MM.1S (cell line): ENCODE measurements around the gene CDK6.

Source experiments
- DNase-seq: peaks from one replicate; pipeline ENCODE4 v3.0.0-alpha.2; 2015
- H2AFZ ChIP-seq: fragments of 300-600 bp; sonication (generic); 2 replicates; pipeline ENCODE4 v1.6.0; 2016; ENCODE audit warnings: antibody characterized with exemption, low read length
- H3F3A ChIP-seq: fragments of 300-600 bp; sonication (generic); 2 replicates; pipeline ENCODE4 v1.6.1; 2016; ENCODE audit warnings: mild to moderate bottlenecking, antibody characterized with exemption, low read length, moderate library complexity, mixed read lengths; ENCODE audit not compliant: insufficient read depth
- H3K27ac ChIP-seq: fragments of 300-600 bp; sonication (generic); 2 replicates; pipeline ENCODE4 v1.5.1; 2016; ENCODE audit warnings: mild to moderate bottlenecking, low read length
- H3K27me3 ChIP-seq: fragments of 300-600 bp; sonication (generic); replicated peaks from 2 replicates; pipeline ENCODE4 v1.6.0; 2016; ENCODE audit warnings: low read length; ENCODE audit not compliant: insufficient read depth
- H3K36me3 ChIP-seq: fragments of 300-600 bp; sonication (generic); replicated peaks from 2 replicates; pipeline ENCODE4 v1.6.1; 2016; ENCODE audit warnings: mild to moderate bottlenecking, low read length, mixed read lengths; ENCODE audit not compliant: insufficient read depth
- H3K4me1 ChIP-seq: fragments of 300-600 bp; sonication (generic); 2 replicates; pipeline ENCODE4 v1.6.1; 2016; ENCODE audit warnings: low read length, mixed read lengths
- H3K4me2 ChIP-seq: fragments of 300-600 bp; sonication (generic); 2 replicates; pipeline ENCODE4 v1.6.0; 2016; ENCODE audit warnings: low read depth, low read length
- H3K4me3 ChIP-seq: fragments of 300-600 bp; sonication (generic); 2 replicates; pipeline ENCODE4 v1.5.1; 2016; ENCODE audit warnings: low read length, mixed read lengths
- H3K79me2 ChIP-seq: fragments of 300-600 bp; sonication (generic); 2 replicates; pipeline ENCODE4 v1.6.1; 2016; ENCODE audit warnings: mixed run types, low read length, mixed read lengths
- H3K9ac ChIP-seq: fragments of 300-600 bp; sonication (generic); 2 replicates; pipeline ENCODE4 v1.6.1; 2016; ENCODE audit warnings: low read length, mixed read lengths
- H3K9me2 ChIP-seq: fragments of 300-600 bp; sonication (generic); replicated peaks from 2 replicates; pipeline ENCODE4 v1.6.1; 2016; ENCODE audit warnings: mild to moderate bottlenecking, low read length, mixed read lengths; ENCODE audit not compliant: insufficient read depth
- H3K9me3 ChIP-seq: fragments of 300-600 bp; sonication (generic); replicated peaks from 2 replicates; pipeline ENCODE4 v1.6.1; 2016; ENCODE audit warnings: mild to moderate bottlenecking, low read length, mixed read lengths; ENCODE audit not compliant: insufficient read depth
- H4K20me1 ChIP-seq: fragments of 300-600 bp; sonication (generic); 2 replicates; pipeline ENCODE4 v1.6.1; 2016; ENCODE audit warnings: mild to moderate bottlenecking, low read length, moderate library complexity, mixed read lengths; ENCODE audit not compliant: insufficient read depth
- EZH2 ChIP-seq: fragments of 300-600 bp; sonication (generic); optimal IDR thresholded peaks from 2 replicates; pipeline ENCODE3; 2017; ENCODE audit warnings: low read depth, mild to moderate bottlenecking, antibody characterized with exemption, low read length, mixed read lengths
- EZH2phosphoT487 ChIP-seq: fragments of 300-600 bp; sonication (generic); IDR thresholded peaks from 2 replicates; pipeline ENCODE4 v1.6.1; 2018; ENCODE audit warnings: antibody characterized with exemption, low read length
- TF ChIP-seq, protein P1 (sequence below): fragments of 300-600 bp; sonication (generic); IDR thresholded peaks from 2 replicates; pipeline ENCODE4 v1.5.1; 2016; ENCODE audit warnings: antibody characterized with exemption, low read length, mixed read lengths

CDK6 gene

DNA sequence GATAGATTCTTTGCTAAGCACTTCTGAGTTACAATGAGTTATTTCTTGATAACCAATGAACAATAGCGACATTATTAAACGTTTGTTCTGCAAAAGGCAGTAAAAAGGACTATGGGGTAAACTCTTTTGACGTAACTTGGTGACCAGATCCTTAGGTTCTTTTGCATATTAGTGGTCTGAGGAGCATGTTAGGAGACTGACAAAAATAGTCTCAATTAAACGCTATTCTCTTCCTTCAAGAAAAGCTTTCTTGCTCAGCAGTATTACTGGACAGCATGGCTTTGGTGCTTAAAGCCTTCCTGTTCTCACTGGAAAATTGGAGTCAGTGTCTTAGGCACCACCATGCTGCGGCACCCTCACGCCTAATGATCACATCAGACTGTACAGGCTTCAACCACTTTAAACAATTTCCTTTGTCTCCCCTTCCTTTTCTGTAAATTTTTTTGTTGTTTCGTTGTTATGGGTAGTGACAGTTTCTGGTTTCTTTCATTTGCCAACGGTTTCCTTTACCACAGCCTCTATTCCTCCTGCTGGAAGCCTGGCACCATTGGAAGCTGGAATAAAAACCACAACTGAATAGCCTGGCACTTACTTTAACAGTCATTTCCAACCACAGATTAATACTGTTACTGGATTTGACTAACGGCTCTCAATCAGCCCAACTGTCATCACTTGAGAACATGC lies 197.0 kb downstream of the CDK6 start:
- TF ChIP-seq EZH2phosphoT487 (no peak), EZH2 (no peak)
- TF ChIP-seq, protein P1, sequence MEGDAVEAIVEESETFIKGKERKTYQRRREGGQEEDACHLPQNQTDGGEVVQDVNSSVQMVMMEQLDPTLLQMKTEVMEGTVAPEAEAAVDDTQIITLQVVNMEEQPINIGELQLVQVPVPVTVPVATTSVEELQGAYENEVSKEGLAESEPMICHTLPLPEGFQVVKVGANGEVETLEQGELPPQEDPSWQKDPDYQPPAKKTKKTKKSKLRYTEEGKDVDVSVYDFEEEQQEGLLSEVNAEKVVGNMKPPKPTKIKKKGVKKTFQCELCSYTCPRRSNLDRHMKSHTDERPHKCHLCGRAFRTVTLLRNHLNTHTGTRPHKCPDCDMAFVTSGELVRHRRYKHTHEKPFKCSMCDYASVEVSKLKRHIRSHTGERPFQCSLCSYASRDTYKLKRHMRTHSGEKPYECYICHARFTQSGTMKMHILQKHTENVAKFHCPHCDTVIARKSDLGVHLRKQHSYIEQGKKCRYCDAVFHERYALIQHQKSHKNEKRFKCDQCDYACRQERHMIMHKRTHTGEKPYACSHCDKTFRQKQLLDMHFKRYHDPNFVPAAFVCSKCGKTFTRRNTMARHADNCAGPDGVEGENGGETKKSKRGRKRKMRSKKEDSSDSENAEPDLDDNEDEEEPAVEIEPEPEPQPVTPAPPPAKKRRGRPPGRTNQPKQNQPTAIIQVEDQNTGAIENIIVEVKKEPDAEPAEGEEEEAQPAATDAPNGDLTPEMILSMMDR, result no peak
- no peak overlapping the region for H3K27ac ChIP-seq
- no peaks in the 10 kb centered on the region for H3K27me3 ChIP-seq
- peaks cover 14% of the 10 kb centered on the region for H3K4me1 ChIP-seq
- DNase-seq, result no peak
- H3K9ac ChIP-seq, result no peak overlapping the region
- H3K9me2 ChIP-seq, result no peaks in the 10 kb centered on the region
- H3K4me2 ChIP-seq, result no peak overlapping the region
- peaks cover 4% of the 10 kb centered on the region; the same call in 1 of the 2 replicates for H3F3A ChIP-seq
- no peaks in the 10 kb centered on the region for H3K9me3 ChIP-seq
- H4K20me1 ChIP-seq, result no peaks in the 10 kb centered on the region
- H3K79me2 ChIP-seq, result peaks cover 37% of the 10 kb centered on the region
- H3K36me3 ChIP-seq, result no peaks in the 10 kb centered on the region
- H2AFZ ChIP-seq, result no peak overlapping the region
- H3K4me3 ChIP-seq, result no peak overlapping the region

DNA sequence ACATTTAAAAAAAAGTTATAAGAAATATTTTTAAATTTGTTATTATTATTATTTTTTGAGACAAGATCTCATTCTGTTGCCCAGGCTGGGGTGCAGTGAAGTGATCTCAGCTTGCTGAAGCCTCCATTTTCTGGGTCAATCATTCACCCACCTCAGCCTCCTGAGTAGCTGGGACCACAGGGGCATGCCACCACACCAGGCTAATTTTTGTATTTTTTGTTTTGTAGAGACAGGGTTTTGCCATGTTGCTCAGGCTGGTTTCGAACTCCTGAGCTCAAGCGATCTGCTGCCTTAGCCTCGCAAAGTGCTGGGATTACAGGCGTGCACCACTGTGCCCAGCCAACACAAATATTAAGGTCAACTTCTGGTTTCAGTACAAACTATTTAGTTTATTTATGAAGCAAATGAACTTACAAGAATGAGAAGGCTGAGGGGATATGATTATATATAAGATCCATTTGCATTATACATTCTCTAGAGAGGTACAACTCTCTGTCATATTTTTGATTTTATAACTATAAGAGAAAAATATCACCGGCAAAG lies 200.3 kb downstream of the CDK6 start:
- peaks cover 14% of the 10 kb centered on the region; the same call in 1 of the 2 replicates for H3F3A ChIP-seq
- peaks cover 52% of the 10 kb centered on the region for H3K79me2 ChIP-seq
- H4K20me1 ChIP-seq, result no peaks in the 10 kb centered on the region
- no peak overlapping the region for H2AFZ ChIP-seq
- no peak overlapping the region for H3K27ac ChIP-seq
- no peak overlapping the region for H3K4me2 ChIP-seq
- DNase-seq, result no peak
- no peak overlapping the region for H3K4me3 ChIP-seq
- TF ChIP-seq EZH2phosphoT487 (no peak), EZH2 (no peak)
- TF ChIP-seq, protein P1, result no peak
- H3K27me3 ChIP-seq, result no peaks in the 10 kb centered on the region
- no peaks in the 10 kb centered on the region for H3K9me2 ChIP-seq
- peaks cover 40% of the 10 kb centered on the region for H3K4me1 ChIP-seq
- H3K9ac ChIP-seq, result no peak overlapping the region
- no peaks in the 10 kb centered on the region for H3K9me3 ChIP-seq
- no peaks in the 10 kb centered on the region for H3K36me3 ChIP-seq

DNA sequence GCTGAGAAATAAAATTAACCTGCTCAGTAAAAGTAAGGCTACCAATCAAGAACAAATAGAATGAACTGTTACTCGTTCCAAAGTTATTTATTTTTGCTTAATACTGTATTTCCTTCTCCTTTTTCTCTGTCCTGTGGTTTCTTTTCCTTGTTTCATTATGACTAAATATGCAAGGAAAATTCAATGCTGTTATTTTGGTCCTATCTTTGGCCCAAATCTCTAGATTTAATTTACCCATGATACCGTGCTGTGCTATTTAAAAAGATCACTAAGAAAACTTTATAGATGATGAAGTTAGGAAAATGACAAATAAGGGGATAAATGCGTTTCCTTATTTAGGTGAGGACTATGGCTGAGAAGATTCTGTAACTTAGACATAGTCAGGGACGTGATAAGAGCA lies 200.8 kb downstream of the CDK6 start:
- no peaks in the 10 kb centered on the region for H3K27me3 ChIP-seq
- no peak overlapping the region; the same call in 1 of the 2 replicates for H3K4me3 ChIP-seq
- TF ChIP-seq, protein P1, result no peak
- TF ChIP-seq EZH2phosphoT487, result no peak
- no peak for TF ChIP-seq EZH2
- H3F3A ChIP-seq, result peaks cover 14% of the 10 kb centered on the region; the same call in 1 of the 2 replicates
- peaks cover 40% of the 10 kb centered on the region for H3K4me1 ChIP-seq
- no peaks in the 10 kb centered on the region for H3K9me3 ChIP-seq
- no peak overlapping the region for H3K9ac ChIP-seq
- H3K4me2 ChIP-seq, result peak overlapping the region; percentile 45
- H3K27ac ChIP-seq, result peak overlapping the region; percentile 31; the same call in 1 of the 2 replicates
- no peaks in the 10 kb centered on the region for H3K36me3 ChIP-seq
- H3K9me2 ChIP-seq, result no peaks in the 10 kb centered on the region
- no peaks in the 10 kb centered on the region for H4K20me1 ChIP-seq
- peaks cover 57% of the 10 kb centered on the region for H3K79me2 ChIP-seq
- H2AFZ ChIP-seq, result no peak overlapping the region
- no peak for DNase-seq
